ENCODE data around the gene DICER1.

DNA sequence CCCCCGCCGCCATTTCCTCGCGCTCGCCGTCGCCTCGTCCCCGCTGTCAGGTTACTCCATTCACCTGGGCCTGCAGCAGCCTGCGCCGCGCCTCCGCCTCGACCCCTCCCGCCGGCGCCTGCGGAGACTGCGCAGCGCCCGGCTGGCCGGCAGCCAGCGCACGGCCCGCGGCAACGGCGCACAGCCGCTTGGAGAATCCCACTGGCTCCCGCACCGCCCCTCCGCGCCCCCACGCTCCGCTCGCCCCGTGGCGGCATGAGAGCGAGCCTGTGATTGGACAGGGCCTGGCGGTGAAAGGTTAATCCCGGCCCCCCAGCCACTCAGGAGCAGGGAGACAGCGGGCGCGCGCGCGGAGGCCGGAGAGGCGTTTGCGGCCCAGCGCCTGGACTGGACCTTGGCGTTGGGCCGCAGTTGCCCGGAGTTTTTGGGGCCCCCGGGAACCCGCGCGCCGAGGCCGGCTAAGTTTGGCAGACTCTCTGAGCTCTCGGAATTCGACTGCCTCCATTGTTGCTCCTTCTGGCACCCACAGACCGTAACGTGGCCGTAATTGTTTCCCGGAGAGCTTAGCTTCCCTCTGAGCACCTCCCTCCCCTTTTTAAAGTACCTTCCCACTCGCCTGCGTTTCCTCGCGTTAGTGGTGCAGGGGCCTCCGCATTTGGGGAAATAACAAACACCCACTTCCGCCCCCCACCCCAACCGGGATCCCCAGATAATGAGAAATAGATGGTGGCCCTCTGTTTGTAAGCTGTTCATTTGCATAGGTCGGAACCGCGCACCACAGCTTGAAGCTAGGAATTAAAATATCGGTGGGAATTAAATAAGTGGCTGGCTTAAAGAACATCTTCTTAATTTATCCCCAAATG, at the start of gene DICER1:
- TF ChIP-seq, protein P1, sequence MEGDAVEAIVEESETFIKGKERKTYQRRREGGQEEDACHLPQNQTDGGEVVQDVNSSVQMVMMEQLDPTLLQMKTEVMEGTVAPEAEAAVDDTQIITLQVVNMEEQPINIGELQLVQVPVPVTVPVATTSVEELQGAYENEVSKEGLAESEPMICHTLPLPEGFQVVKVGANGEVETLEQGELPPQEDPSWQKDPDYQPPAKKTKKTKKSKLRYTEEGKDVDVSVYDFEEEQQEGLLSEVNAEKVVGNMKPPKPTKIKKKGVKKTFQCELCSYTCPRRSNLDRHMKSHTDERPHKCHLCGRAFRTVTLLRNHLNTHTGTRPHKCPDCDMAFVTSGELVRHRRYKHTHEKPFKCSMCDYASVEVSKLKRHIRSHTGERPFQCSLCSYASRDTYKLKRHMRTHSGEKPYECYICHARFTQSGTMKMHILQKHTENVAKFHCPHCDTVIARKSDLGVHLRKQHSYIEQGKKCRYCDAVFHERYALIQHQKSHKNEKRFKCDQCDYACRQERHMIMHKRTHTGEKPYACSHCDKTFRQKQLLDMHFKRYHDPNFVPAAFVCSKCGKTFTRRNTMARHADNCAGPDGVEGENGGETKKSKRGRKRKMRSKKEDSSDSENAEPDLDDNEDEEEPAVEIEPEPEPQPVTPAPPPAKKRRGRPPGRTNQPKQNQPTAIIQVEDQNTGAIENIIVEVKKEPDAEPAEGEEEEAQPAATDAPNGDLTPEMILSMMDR (IDR thresholded peaks at IDR 0.05), result no peak
- TF ChIP-seq EP300 (IDR thresholded peaks at IDR 0.05) (no peak), POLR2A (IDR thresholded peaks at IDR 0.05) (peak; percentile 19 to 51)
